Upper lobe of left lung (tissue), 6 donors: Measurements from ENCODE around the gene PCDHGB4. TPM values are rescaled to one million over a fixed set of nuclear protein-coding genes. Genes with fewer than 3 reads are reported as not detected.
A peak's percentile ranks its signal among the peaks of the same experiment; 100 is the strongest.
"Not testable (repeated sequence)": the region's sequence is repeated elsewhere in the genome, so short reads cannot be mapped to it uniquely, and the experiment has no call there.

Experiments
- ATAC-seq, 2 donors: fragments of 200-7000 bp; cut with Tn5 transposase; one replicate each; pipeline ENCODE4 v1.9.1; 2022; ENCODE audit warnings: mild to moderate bottlenecking in 2 of 2, moderate library complexity in 2 of 2; ENCODE audit not compliant: low FRiP score in 2 of 2
- DNase-seq, 2 donors: peaks; one replicate each; pipeline ENCODE4 v3.0.0-alpha.2; 2019 to 2020
- H3K27ac ChIP-seq, 4 donors: fragments of 200-600 bp; sonication (generic); one replicate each; pipeline ENCODE4 v1.5.1; 2016 to 2019
- H3K27me3 ChIP-seq, 4 donors: fragments of 200-600 bp; sonication (generic); one replicate each; pipeline ENCODE4 v1.5.1; 2017 to 2019
- H3K36me3 ChIP-seq, 4 donors: fragments of 200-600 bp; sonication (generic); one replicate each; pipeline ENCODE4 v1.5.1; 2016 to 2019
- H3K4me1 ChIP-seq, 4 donors: fragments of 200-600 bp; sonication (generic); one replicate each; pipeline ENCODE4 v1.5.1; 2018 to 2019
- H3K4me3 ChIP-seq, 4 donors: fragments of 200-600 bp; sonication (generic); one replicate each; pipeline ENCODE4 v1.5.1; 2017 to 2019; ENCODE audit warnings: mild to moderate bottlenecking in 2 of 4, moderate library complexity in 1 of 4
- H3K9me3 ChIP-seq, 4 donors: fragments of 200-600 bp; sonication (generic); one replicate each; pipeline ENCODE4 v1.5.1; 2018 to 2019
- EP300 ChIP-seq, 4 donors: sonication (generic); formaldehyde crosslinking; IDR thresholded peaks; one replicate each; pipeline ENCODE4 v1.5.1; 2017; ENCODE audit warnings: antibody characterized with exemption in 4 of 4, control low read depth in 2 of 4
- POLR2A ChIP-seq, 4 donors: fragments of 450-650 bp; IDR thresholded peaks; one replicate each; pipeline ENCODE4 v1.5.1; 2016 to 2017; ENCODE audit warnings: antibody characterized with exemption in 4 of 4, mild to moderate bottlenecking in 2 of 4
- POLR2AphosphoS5 ChIP-seq, 2 donors: sonication (generic); formaldehyde crosslinking; IDR thresholded peaks; one replicate each; pipeline ENCODE4 v1.5.1; 2017; ENCODE audit warnings: antibody characterized with exemption in 2 of 2
- WGBS, 2 donors: methylation state at CpG; one replicate each; pipeline ENCODE4 v1.1.5; 2017 to 2018; 5-methylcytosine and 5-hydroxymethylcytosine counted together
- total RNA-seq, 6 donors: library from RNA; depleted of rRNA in 4 of 6; stranded (reverse); fragments of >200 nt in 4 of 6; gene quantifications; one replicate each; pipeline versions ENCODE4 v1.1.0 to v1.2.1, GENCODE V29; 2016 to 2021
- TF ChIP-seq, protein P1 (sequence below), 6 experiments: fragments of 450-650 bp in 4 of 6; fragments of 200-600 bp in 2 of 6; sonication (generic) in 2 of 6; IDR thresholded peaks; one replicate each; pipeline ENCODE4 v1.5.1; 2016 to 2019; ENCODE audit warnings: antibody characterized with exemption in 6 of 6
- donor health status: DM: no; HTN: no; CAD: no; lungs with moderate emphysema.
- donor health status: DM: no; HTN: yes; CAD: no; lungs with severe emphysema.

The PCDHGB4 gene
- total RNA-seq, 6 donors from 2014 or later = 2.4 to 6.5 (median 2.9) TPM

DNA sequence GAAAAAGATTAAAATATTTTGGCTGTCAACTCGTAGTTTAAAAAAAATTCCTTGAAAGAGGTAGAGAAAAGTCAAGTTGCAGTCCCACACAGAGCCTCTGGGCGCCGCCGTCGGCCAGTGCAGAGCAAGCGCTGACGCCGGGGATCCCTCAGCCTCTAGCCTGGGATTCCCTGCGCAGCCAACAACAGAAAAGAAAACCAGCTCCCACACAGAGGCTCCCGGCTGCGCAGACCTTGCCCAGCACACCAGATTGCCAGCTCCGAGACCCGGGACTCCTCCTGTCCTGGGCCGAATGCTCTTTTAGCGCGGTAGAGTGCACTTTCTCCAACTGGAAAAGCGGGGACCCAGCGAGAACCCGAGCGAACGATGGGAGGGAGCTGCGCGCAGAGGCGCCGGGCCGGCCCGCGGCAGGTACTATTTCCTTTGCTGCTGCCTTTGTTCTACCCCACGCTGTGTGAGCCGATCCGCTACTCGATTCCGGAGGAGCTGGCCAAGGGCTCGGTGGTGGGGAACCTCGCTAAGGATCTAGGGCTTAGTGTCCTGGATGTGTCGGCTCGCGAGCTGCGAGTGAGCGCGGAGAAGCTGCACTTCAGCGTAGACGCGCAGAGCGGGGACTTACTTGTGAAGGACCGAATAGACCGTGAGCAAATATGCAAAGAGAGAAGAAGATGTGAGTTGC is 30.1 kb downstream of the PCDHGB4 start, which contains the start of gene PCDHGB7:
TSS of gene PCDHGB7 (plus strand) at position 184 of the 679 bp plus-strand sequence. CDS start at position 367, 183 bp downstream.
- DNase-seq = peak; percentile 78 to 92
- TF ChIP-seq, protein P1, sequence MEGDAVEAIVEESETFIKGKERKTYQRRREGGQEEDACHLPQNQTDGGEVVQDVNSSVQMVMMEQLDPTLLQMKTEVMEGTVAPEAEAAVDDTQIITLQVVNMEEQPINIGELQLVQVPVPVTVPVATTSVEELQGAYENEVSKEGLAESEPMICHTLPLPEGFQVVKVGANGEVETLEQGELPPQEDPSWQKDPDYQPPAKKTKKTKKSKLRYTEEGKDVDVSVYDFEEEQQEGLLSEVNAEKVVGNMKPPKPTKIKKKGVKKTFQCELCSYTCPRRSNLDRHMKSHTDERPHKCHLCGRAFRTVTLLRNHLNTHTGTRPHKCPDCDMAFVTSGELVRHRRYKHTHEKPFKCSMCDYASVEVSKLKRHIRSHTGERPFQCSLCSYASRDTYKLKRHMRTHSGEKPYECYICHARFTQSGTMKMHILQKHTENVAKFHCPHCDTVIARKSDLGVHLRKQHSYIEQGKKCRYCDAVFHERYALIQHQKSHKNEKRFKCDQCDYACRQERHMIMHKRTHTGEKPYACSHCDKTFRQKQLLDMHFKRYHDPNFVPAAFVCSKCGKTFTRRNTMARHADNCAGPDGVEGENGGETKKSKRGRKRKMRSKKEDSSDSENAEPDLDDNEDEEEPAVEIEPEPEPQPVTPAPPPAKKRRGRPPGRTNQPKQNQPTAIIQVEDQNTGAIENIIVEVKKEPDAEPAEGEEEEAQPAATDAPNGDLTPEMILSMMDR (IDR thresholded peaks at IDR 0.05) = peak; percentile 50 to 66 (median 60)
- Histone ChIP-seq H3K9me3 (peaks cover 55 to 92% (median 82%) of the 10 kb centered on the region in 4 donors), H3K4me3 (peak within 1 kb of the TSS; percentile 16 to 52 (median 44)), H3K27ac (peak within 1 kb of the TSS in 2 of 4 donors; percentile 60 to 77), H3K4me1 (peaks cover 0 to 21% (median 1%) of the 10 kb centered on the region in 4 donors)
- H3K27me3 ChIP-seq, H3K36me3 ChIP-seq: not testable (repeated sequence)
- peak; percentile 87 to 91 for ATAC-seq
- 10 to 13% methylated on average over 36 to 47 of the region's 47 CpGs for WGBS, 2 donors

DNA sequence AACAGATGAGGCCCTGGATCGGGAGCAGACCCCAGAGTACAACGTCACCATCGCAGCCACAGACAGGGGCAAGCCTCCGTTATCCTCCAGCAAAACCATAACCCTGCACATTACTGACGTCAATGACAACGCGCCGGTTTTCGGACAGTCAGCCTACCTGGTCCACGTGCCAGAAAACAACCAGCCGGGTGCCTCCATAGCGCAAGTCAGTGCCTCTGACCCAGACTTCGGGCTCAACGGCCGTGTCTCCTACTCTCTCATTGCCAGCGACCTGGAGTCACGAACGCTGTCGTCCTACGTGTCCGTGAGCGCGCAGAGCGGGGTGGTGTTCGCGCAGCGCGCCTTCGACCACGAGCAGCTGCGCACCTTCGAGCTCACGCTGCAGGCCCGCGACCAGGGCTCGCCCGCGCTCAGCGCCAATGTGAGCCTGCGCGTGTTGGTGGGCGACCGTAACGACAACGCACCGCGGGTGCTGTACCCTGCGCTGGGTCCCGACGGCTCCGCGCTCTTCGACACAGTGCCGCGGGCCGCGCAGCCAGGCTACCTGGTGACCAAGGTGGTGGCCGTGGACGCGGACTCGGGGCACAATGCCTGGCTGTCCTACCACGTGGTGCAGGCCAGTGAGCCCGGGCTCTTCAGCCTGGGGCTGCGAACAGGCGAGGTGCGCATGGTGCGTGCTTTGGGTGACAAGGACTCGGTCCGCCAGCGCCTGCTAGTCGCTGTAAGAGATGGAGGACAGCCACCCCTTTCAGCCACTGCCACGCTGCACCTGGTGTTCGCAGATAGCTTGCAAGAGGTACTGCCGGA is 31.8 kb downstream of the PCDHGB4 start:
- peak in 1 of 2 donors; percentile 78 for DNase-seq
- Histone ChIP-seq H3K36me3 (no peaks in the 10 kb centered on the region), H3K4me3 (no peak overlapping the region), H3K27ac (no peak overlapping the region), H3K4me1 (peaks cover 0 to 17% (median 1%) of the 10 kb centered on the region in 4 donors), H3K9me3 (peaks cover 59 to 93% (median 79%) of the 10 kb centered on the region in 4 donors), H3K27me3 (no peaks in the 10 kb centered on the region)
- ATAC-seq = no peak
- TF ChIP-seq POLR2AphosphoS5 (IDR thresholded peaks at IDR 0.05) = no peak
- TF ChIP-seq, protein P1 (IDR thresholded peaks at IDR 0.05) = no peak
- TF ChIP-seq EP300 (IDR thresholded peaks at IDR 0.05) = no peak
- 39 to 45% methylated on average over 17 to 55 of the region's 74 CpGs for WGBS, 2 donors

DNA sequence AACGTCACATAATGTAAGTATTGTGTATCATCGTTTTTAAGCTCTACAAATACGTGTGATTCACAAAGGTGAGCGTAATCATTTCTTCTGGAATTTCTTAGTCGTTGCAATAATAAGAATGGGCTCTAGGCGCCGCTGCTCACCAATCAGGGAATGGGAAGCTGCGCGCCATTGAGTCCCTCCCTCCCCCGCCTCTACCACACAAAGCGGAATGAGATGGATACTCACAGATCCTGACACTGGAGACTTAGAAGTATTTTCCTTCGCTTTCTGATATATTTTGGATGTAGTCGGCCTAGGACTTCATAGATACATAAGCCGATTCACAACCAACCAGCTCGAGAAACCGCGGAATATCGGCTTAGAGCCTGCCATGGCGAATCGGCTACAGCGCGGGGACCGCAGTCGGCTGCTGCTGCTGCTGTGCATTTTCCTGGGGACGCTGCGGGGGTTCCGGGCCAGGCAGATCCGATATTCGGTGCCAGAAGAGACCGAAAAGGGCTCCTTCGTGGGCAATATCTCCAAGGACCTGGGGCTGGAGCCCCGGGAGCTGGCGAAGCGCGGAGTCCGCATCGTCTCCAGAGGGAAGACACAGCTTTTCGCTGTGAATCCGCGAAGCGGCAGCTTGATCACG is 33.5 kb downstream of the PCDHGB4 start, which contains the start of gene PCDHGA11:
TSS of gene PCDHGA11 (plus strand) at position 197 of the 634 bp plus-strand sequence. CDS start at position 374, 177 bp downstream.
- H3K4me3 ChIP-seq = peak within 1 kb of the TSS in 3 of 4 donors; percentile 22 to 46 (median 31)
- no peaks in the 10 kb centered on the region for H3K27me3 ChIP-seq
- H3K9me3 ChIP-seq = peaks cover 67 to 94% (median 81%) of the 10 kb centered on the region in 4 donors
- WGBS, 2 donors = 10 to 13% methylated on average over 21 to 42 of the region's 42 CpGs
- H3K36me3 ChIP-seq = no peaks in the 10 kb centered on the region
- H3K4me1 ChIP-seq = peaks cover 0 to 13% (median 1%) of the 10 kb centered on the region in 4 donors
- ATAC-seq (peak in 1 of 2 donors; percentile 64), DNase-seq (peak; percentile 59 to 77)
- TF ChIP-seq, protein P1 (IDR thresholded peaks at IDR 0.05) = peak in 4 of 6 experiments; percentile 20 to 43 (median 37)
- TF ChIP-seq POLR2A (IDR thresholded peaks at IDR 0.05) (no peak), POLR2AphosphoS5 (IDR thresholded peaks at IDR 0.05) (no peak)
- H3K27ac ChIP-seq = no peak within 1 kb of the TSS

DNA sequence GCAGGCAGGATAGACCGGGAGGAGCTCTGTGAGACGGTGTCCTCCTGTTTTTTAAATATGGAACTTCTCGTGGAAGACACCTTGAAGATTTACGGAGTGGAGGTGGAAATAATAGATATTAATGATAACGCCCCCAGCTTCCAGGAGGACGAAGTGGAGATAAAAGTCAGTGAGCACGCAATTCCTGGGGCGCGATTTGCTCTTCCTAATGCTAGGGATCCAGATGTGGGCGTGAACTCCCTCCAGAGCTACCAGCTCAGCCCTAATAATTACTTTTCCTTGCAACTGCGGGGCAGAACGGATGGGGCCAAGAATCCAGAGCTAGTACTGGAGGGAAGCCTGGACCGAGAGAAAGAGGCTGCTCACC is 34.0 kb downstream of the PCDHGB4 start:
- H3K36me3 ChIP-seq = no peaks in the 10 kb centered on the region
- no peak overlapping the region for H3K27ac ChIP-seq
- H3K4me1 ChIP-seq = peaks cover 0 to 13% (median 1%) of the 10 kb centered on the region in 4 donors
- DNase-seq (no peak), ATAC-seq (no peak)
- H3K9me3 ChIP-seq = peaks cover 72 to 95% (median 82%) of the 10 kb centered on the region in 4 donors
- H3K27me3 ChIP-seq = no peaks in the 10 kb centered on the region
- H3K4me3 ChIP-seq = peak overlapping the region in 3 of 4 donors; percentile 22 to 46 (median 31)
- no peak for TF ChIP-seq POLR2A (IDR thresholded peaks at IDR 0.05)
- TF ChIP-seq, protein P1 (IDR thresholded peaks at IDR 0.05) = no peak
- TF ChIP-seq EP300 (IDR thresholded peaks at IDR 0.05) = no peak
- 15 to 17% methylated on average over 12 to 13 of the region's 13 CpGs for WGBS, 2 donors
